GM18858 (cell line): ENCODE data around the gene PRRC1.

ENCODE experiments used
- ATAC-seq: cut with Tn5 transposase; IDR thresholded peaks from one replicate; pipeline ENCODE4 v1.9.1; 2021; ENCODE audit not compliant: unreplicated experiment

The PRRC1 gene

DNA sequence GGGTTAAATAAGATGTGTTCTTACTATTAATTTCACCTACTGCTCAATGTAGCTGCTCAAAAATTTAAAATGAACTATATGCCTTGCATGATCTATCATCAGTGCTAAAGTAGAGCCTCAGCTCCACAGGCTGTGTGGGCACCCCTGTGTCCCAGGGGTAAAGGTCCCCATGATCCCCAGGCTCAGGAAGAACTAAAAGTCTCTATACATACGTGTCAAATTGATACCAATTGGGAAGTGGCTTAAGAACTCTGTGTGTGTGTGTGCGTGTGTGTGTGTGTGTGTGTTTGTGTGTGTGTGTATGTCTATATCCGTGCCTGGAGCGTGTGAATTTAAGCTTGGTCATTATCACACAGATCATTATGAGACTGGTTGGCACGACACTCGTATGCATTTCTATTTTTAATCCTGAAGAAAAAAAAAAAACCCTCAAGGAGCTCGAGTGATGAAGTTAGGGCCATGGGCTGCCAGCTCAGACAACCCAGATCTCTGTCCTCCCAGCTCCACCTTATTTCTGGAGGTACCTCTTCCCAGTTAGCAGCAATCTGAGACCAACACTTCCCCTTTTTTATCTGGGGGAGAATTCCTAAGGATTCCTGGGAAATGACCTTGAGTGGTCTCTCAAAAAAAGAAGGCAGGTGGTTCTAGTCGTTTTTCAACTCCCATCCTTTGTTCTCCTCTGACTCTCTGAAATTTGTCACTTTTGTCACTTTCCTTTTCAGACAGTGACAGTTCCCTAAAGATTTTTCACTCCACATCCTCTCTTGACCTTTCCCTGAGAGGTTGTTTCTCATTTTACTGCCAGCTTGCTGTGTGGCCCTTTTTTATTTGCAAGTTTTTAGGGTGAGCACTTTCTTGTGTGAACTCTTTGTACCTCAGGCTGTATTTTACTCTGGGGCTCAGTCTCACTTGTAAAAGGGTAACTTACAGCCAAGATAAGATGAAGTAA, 85.7 kb downstream of the PRRC1 start:
- ATAC-seq, result no peak
